ENCODE data around the gene HIBCH.

DNA sequence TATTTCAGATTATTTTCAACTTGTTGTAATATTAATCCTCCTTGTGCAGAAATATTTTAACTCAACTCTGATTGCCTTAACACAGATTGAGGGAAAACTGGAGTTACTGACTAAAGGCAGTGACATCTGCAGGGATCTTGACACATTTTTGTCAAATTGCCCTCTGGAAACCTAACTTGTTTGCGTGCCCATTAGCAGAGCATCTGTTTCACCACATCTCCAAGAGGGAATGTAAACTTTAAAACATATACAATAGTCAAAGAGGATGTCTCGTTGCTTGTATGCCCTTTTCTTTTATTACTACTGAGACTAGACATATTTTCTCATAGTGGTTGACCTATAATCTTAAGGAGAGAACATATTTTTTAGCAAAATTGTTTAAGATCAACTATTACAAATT is 38.0 kb upstream of the HIBCH start:
- TF ChIP-seq, protein P1, sequence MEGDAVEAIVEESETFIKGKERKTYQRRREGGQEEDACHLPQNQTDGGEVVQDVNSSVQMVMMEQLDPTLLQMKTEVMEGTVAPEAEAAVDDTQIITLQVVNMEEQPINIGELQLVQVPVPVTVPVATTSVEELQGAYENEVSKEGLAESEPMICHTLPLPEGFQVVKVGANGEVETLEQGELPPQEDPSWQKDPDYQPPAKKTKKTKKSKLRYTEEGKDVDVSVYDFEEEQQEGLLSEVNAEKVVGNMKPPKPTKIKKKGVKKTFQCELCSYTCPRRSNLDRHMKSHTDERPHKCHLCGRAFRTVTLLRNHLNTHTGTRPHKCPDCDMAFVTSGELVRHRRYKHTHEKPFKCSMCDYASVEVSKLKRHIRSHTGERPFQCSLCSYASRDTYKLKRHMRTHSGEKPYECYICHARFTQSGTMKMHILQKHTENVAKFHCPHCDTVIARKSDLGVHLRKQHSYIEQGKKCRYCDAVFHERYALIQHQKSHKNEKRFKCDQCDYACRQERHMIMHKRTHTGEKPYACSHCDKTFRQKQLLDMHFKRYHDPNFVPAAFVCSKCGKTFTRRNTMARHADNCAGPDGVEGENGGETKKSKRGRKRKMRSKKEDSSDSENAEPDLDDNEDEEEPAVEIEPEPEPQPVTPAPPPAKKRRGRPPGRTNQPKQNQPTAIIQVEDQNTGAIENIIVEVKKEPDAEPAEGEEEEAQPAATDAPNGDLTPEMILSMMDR (IDR thresholded peaks at IDR 0.05) = no peak
- TF ChIP-seq POLR2A (IDR thresholded peaks at IDR 0.05) = no peak
